Endothelial cell of umbilical vein (primary cell): ENCODE results near the gene DEF6. TPM values are rescaled to one million over a fixed set of nuclear protein-coding genes. Genes with fewer than 3 reads are reported as not detected.

Source experiments
- BruUV-seq: library from RNA; stranded (reverse); fragments of 400-500 nt; replicated peaks from 2 replicates; lab custom pipeline; 2021; lab: Mats Ljungman, UMichigan
- CTCF ChIA-PET: fragments of 300-600, 350-600 bp; sonication (Branson Sonifier 250); formaldehyde crosslinking; loops from one replicate; lab custom pipeline; 2021; ENCODE audit warnings: antibody characterized with exemption, inconsistent platforms; lab: Charles Lee
- POLR2A ChIA-PET: fragments of 300-600, 350-600 bp; sonication (Branson Sonifier 250); formaldehyde crosslinking; loops from one replicate; lab custom pipeline; 2021; ENCODE audit warnings: antibody characterized with exemption, inconsistent platforms; lab: Charles Lee
- DNase-seq: peaks from one replicate; pipeline ENCODE4 v3.0.0-alpha.2; 2011; ENCODE audit warnings: low read depth, low spot score
- FAIRE-seq: peaks from 2 replicates; lab custom pipeline; 2011; peaks lifted over from hg19 to GRCh38; lab: Jason Lieb, UNC
- H2AFZ ChIP-seq: 2 replicates; pipeline ENCODE4 v1.6.0; 2012; ENCODE audit warnings: low read depth, low read length, control low read depth, inconsistent platforms
- H3K27ac ChIP-seq: 2 replicates; pipeline ENCODE4 v1.5.1; 2011; ENCODE audit warnings: low read depth, mild to moderate bottlenecking, control low read depth, low read length, moderate library complexity; ENCODE audit not compliant: insufficient read depth
- H3K27me3 ChIP-seq, 2 experiments: 2 replicates each; pipeline versions ENCODE4 v1.6.0 to v1.6.1; 2011; ENCODE audit warnings: low read length in 2 of 2, mixed read lengths in 1 of 2; ENCODE audit not compliant: control insufficient read depth in 2 of 2, insufficient read depth in 2 of 2
- H3K36me3 ChIP-seq, 2 experiments: 2 replicates in 1 of 2; 3 replicates in 1 of 2; pipeline ENCODE4 v1.5.1; 2011; ENCODE audit warnings: low read length in 2 of 2, mild to moderate bottlenecking in 1 of 2, moderate library complexity in 1 of 2; ENCODE audit not compliant: control insufficient read depth in 2 of 2, insufficient read depth in 2 of 2; ENCODE audit errors: extremely low read depth in 1 of 2
- H3K4me1 ChIP-seq: 3 replicates; pipeline ENCODE4 v1.5.1; 2011; ENCODE audit warnings: mild to moderate bottlenecking, low read length; ENCODE audit not compliant: control insufficient read depth, insufficient read depth; ENCODE audit errors: extremely low read depth
- H3K4me2 ChIP-seq: 2 replicates; pipeline ENCODE4 v1.6.1; 2011; ENCODE audit warnings: low read length, control low read depth, mixed read lengths; ENCODE audit not compliant: insufficient read depth
- H3K4me3 ChIP-seq, 3 experiments: fragments of 200-600 bp in 1 of 3; sonication (generic), shearing (Covaris generic) in 1 of 3; replicated peaks in 1 of 3; 2 replicates each; pipeline ENCODE4 v1.5.1; 2011 to 2016; ENCODE audit warnings: control low read depth in 3 of 3, low read length in 3 of 3, mild to moderate bottlenecking in 2 of 3, inconsistent platforms in 1 of 3, low read depth in 1 of 3, moderate library complexity in 1 of 3; ENCODE audit not compliant: insufficient read depth in 1 of 3
- H3K79me2 ChIP-seq: 2 replicates; pipeline ENCODE4 v1.6.0; 2012; ENCODE audit warnings: low read length, inconsistent platforms; ENCODE audit not compliant: control insufficient read depth, insufficient read depth
- H3K9ac ChIP-seq: replicated peaks from 2 replicates; pipeline ENCODE3; 2011; ENCODE audit warnings: low read length, control low read depth; ENCODE audit not compliant: insufficient read depth; ENCODE audit errors: extremely low read depth
- H3K9me1 ChIP-seq: replicated peaks from 3 replicates; pipeline ENCODE4 v1.6.0; 2011; ENCODE audit warnings: mild to moderate bottlenecking, low read length; ENCODE audit not compliant: control insufficient read depth, insufficient read depth; ENCODE audit errors: extremely low read depth
- H3K9me3 ChIP-seq: replicated peaks from 2 replicates; pipeline ENCODE4 v1.5.1; 2012; ENCODE audit warnings: low read length, inconsistent platforms; ENCODE audit not compliant: control insufficient read depth, insufficient read depth
- H4K20me1 ChIP-seq: replicated peaks from 2 replicates; pipeline ENCODE3; 2011; ENCODE audit warnings: mild to moderate bottlenecking, low read length; ENCODE audit not compliant: control insufficient read depth, insufficient read depth; ENCODE audit errors: extremely low read depth
- CTCF ChIP-seq, 2 donors: IDR thresholded peaks; 1 replicate in 1 of 2; 2 replicates in 1 of 2; pipeline ENCODE4 v1.5.1; 2011; ENCODE audit warnings: low read length in 2 of 2, mild to moderate bottlenecking in 2 of 2, moderate library complexity in 2 of 2, control low read depth in 1 of 2, inconsistent platforms in 1 of 2, low read depth in 1 of 2; ENCODE audit not compliant: insufficient read depth in 1 of 2; ENCODE audit errors: extremely low read depth in 1 of 2
- EZH2 ChIP-seq: IDR thresholded peaks from 2 replicates; pipeline ENCODE4 v1.6.1; 2012; ENCODE audit warnings: borderline replicate concordance, low read depth, mild to moderate bottlenecking, moderate library complexity, low read length, inconsistent platforms; ENCODE audit not compliant: severe bottlenecking
- FOS ChIP-seq: IDR thresholded peaks from 2 replicates; pipeline ENCODE4 v1.6.1; 2011; ENCODE audit warnings: mild to moderate bottlenecking, low read length, moderate library complexity, borderline replicate concordance; ENCODE audit not compliant: insufficient read depth
- GATA2 ChIP-seq: IDR thresholded peaks from 2 replicates; pipeline ENCODE4 v1.7.0; 2011; ENCODE audit warnings: low read depth, mild to moderate bottlenecking, moderate library complexity, mixed read lengths, low read length; ENCODE audit not compliant: insufficient read length, insufficient read depth
- JUN ChIP-seq: IDR thresholded peaks from 2 replicates; pipeline ENCODE4 v1.6.1; 2011; ENCODE audit warnings: borderline replicate concordance, low read depth; ENCODE audit not compliant: insufficient read length, insufficient read depth
- MAX ChIP-seq: IDR thresholded peaks from 2 replicates; pipeline ENCODE4 v1.6.1; 2011; ENCODE audit not compliant: insufficient read depth, insufficient read length
- MYC ChIP-seq: IDR thresholded peaks from one replicate; pipeline ENCODE4 v1.6.1; 2011; ENCODE audit warnings: mild to moderate bottlenecking, low read depth, low read length
- POLR2A ChIP-seq: IDR thresholded peaks from 2 replicates; pipeline ENCODE4 v1.6.1; 2012; ENCODE audit warnings: low read depth, mild to moderate bottlenecking, control low read depth, low read length
- POLR2AphosphoS5 ChIP-seq: IDR thresholded peaks from 2 replicates; pipeline ENCODE4 v1.6.1; 2012; ENCODE audit warnings: low read depth, mild to moderate bottlenecking, control low read depth, low read length, moderate library complexity; ENCODE audit not compliant: insufficient read depth
- dilution Hi-C: fragments of 300-500 bp; cut with MboI; formaldehyde crosslinking; loops from one replicate; pipeline ENCODE4 v1.15.0; 2019; ENCODE audit warnings: low sequenced_read_pairs; ENCODE audit not compliant: extremely low pct_ligation_motif_present
- intact Hi-C: fragments of 100-400 bp; cut with micrococcal nuclease; formaldehyde crosslinking; loops from one replicate; pipeline ENCODE4 v1.10.0; 2022
- polyA plus RNA-seq, 4 experiments: library from polyadenylated mRNA; depleted of rRNA in 3 of 4; stranded (reverse) in 3 of 4; unstranded in 1 of 4; fragments of >200 nt; gene quantifications; 2 replicates each; pipeline versions ENCODE4 v1.2.1 to v1.2.3, GENCODE V29; 2011 to 2012; ENCODE audit warnings: missing spikeins in 1 of 4
- total RNA-seq: library from RNA; stranded (reverse); gene quantifications from 2 replicates; pipeline ENCODE4 v1.2.3, GENCODE V29; 2021

Gene DEF6
- total and polyA plus RNA-seq, 2 donors (not counting 3 experiments of a cell fraction or from before 2014, with no cell fraction given), result 0.59 to 0.77 TPM

- dilution Hi-C loops (no loop called here), intact Hi-C loops (no loop called here)
- H2AFZ ChIP-seq, result no peak overlapping the region
- no peaks in the 10 kb centered on the region for H3K36me3 ChIP-seq
- no peaks in the 10 kb centered on the region for H3K9me1 ChIP-seq
- TF ChIP-seq FOS, result no peak
- no peak for TF ChIP-seq CTCF (IDR thresholded peaks at IDR 0.05; ENCODE audit: extremely low read depth in 1 of 2, insufficient read depth in 1 of 2, low read depth in 1 of 2, low read length in 2 of 2)
- no peak for TF ChIP-seq EZH2
- no peak for TF ChIP-seq POLR2A
- TF ChIP-seq POLR2AphosphoS5, result no peak
- TF ChIP-seq MAX, result no peak
- no peak for TF ChIP-seq MYC
- no peak for TF ChIP-seq GATA2
- TF ChIP-seq JUN, result no peak
- no peaks in the 10 kb centered on the region for H3K27me3 ChIP-seq
- ChIA-PET POLR2A (no interaction called here), CTCF (interaction anchor here (1.5 kb wide), 1 partner anchor 17 kb away, joined by 4 read pairs; the partner anchor contains the start of gene ZNF76)
- no peak overlapping the region for H3K27ac ChIP-seq
- H3K4me1 ChIP-seq, result no peaks in the 10 kb centered on the region
- no peak overlapping the region for H3K9ac ChIP-seq
- no peak overlapping the region for H3K4me2 ChIP-seq
- H3K4me3 ChIP-seq, result no peak overlapping the region
- H3K79me2 ChIP-seq, result no peaks in the 10 kb centered on the region
- no peaks in the 10 kb centered on the region for H4K20me1 ChIP-seq
- no peak for FAIRE-seq
- no peak for DNase-seq
- no TSS peak for BruUV-seq
- no peaks in the 10 kb centered on the region for H3K9me3 ChIP-seq
Observed at GRCh38 chr6:35275744-35276260, 21.8 kb upstream of the DEF6 start.
